NOMO-1 treated with dmso at 0.1 percent for 144 hours (cell line): ENCODE measurements around the gene SF3B2.
"Not testable (repeated sequence)": the region's sequence is repeated elsewhere in the genome, so short reads cannot be mapped to it uniquely, and the experiment has no call there.

Experiments used
- DNase-seq: peaks from one replicate; lab custom pipeline; 2025; ENCODE audit not compliant: unreplicated experiment; lab: John Stamatoyannopoulos, UW

Gene SF3B2

GRCh38 chr11:66051766-66052663, at the start of gene SF3B2:
Gene SF3B2, plus strand, starts transcription at chr11:66052364. Its CDS starts 21 bp downstream, at chr11:66052385.
- DNase-seq = peak; percentile 98

DNA sequence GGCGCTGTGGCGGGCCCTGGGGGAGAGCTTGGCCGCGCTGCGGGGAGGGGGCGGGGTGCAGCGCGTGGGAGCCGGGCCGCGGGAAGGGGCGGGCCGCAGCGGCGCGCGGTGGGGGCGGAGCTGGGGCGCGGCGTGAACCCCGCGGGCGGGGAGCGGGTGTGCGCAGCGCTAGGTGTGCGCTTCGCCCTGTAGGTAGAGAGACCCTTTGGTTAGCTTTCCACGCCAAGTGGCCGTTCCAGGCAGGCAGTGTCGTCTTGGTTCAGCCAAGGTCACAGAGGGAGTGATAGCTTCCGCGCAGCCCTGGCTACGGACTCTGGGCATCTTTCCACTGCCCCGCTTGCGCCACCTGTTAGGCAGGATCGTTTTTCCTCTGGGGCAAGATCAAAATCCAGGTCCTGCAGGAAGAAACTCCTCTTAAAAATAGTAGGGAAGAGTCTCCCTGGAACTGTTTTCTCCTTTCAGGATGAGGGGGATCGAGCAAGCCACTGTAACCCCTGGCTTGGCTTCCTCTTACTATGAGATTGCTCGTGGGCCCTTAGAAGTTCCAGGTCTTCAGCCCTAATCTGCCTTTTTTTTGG, 49.4 kb upstream of the SF3B2 start:
- no peak for DNase-seq

- DNase-seq = no peak
These were observed 48.9 kb upstream of the SF3B2 start for GRCh38 chr11:66003291-66003690.

- no peak for DNase-seq
These were observed 48.0 kb upstream of the SF3B2 start for GRCh38 chr11:66004186-66004585.

- DNase-seq = no peak
These were observed 45.9 kb upstream of the SF3B2 start for GRCh38 chr11:66006134-66006890.

DNA sequence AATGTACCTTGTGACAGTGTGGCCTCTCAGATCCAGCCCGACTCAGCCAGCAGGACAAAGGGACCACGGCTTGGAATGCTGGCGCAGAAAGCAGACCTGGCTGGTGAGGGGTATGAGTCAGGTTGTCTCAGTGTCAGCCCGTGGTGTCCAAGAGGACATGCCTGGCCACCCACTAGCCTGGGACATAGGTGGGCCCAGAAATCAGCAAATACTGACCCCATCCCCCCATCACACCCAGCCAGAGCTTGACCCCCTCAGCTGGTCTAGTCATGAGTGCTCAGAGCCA, 45.3 kb upstream of the SF3B2 start:
- DNase-seq = no peak

DNA sequence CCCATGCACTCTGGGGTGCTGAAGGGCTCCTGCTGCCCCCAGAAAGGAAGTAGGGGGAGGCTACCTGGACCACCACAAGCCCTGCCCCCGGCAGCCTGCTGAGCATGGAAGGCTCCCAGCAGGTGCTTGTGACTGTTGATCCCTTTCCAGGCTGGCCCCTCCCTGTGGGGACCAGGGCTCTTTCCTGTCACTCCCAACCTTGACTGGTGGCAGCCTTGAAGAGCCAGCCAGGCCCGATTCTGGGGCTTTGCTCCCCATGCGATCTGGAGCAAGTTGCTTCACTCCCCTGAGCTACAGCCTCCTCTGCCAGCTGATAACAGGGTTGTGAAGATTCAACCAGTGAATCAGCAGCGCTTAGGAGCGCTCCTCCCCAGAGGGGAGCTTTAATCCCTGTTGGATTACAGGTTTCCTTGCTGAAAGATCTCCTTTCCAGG, 44.9 kb upstream of the SF3B2 start:
- no peak for DNase-seq

- DNase-seq = no peak
These were observed 44.1 kb upstream of the SF3B2 start for GRCh38 chr11:66008095-66008467.

GRCh38 chr11:66008468-66009101, 43.6 kb upstream of the SF3B2 start:
- DNase-seq = no peak

GRCh38 chr11:66010036-66010435, 42.1 kb upstream of the SF3B2 start:
- DNase-seq = not testable (repeated sequence)

DNA sequence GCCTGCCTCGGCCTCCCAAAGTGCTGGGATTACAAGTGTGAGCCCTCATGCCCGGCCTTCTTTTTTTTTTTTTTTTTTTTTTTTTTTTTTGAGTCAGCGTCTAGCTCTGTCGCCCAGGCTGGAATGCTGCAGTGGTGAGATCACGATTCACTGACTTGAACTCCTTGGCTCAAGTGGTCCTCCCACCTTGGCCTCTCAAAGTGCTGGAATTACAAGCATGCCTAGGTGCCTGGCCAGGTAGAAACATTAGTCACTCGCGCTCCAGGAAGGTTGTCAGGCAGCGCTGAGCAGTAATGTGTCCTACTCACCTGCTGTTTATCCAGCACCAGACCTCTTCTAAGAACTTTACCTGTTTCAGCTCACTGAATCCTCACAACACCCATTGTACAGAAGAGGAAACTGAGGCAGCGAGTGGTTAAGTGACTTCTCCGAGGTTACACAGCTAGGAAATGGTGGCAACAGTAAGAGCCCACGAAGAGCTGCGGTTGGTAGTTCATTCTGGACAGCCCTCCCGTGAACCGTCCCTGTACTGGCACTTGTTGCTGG, 40.9 kb upstream of the SF3B2 start:
- no peak for DNase-seq

DNA sequence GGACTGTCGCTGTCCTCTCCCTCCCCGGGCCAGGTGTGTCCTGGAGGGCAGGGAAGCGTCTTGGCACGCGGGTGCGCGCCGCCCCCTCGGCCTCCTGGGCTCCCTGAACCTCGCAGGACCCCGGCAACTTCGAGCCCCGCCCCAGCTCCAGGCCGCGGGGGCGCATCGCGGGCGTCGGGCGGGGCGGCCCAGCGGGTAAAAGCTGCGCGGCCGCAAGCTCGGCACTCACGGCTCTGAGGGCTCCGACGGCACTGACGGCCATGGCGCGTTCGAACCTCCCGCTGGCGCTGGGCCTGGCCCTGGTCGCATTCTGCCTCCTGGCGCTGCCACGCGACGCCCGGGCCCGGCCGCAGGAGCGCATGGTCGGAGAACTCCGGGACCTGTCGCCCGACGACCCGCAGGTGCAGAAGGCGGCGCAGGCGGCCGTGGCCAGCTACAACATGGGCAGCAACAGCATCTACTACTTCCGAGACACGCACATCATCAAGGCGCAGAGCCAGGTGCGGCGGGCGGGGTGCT, 40.3 kb upstream of the SF3B2 start, which contains the start of gene CST6:
Gene CST6 (plus strand): TSS at position 224 of the 519 bp plus-strand sequence. CDS start 37 bp downstream, at position 261.
- DNase-seq = no peak

DNA sequence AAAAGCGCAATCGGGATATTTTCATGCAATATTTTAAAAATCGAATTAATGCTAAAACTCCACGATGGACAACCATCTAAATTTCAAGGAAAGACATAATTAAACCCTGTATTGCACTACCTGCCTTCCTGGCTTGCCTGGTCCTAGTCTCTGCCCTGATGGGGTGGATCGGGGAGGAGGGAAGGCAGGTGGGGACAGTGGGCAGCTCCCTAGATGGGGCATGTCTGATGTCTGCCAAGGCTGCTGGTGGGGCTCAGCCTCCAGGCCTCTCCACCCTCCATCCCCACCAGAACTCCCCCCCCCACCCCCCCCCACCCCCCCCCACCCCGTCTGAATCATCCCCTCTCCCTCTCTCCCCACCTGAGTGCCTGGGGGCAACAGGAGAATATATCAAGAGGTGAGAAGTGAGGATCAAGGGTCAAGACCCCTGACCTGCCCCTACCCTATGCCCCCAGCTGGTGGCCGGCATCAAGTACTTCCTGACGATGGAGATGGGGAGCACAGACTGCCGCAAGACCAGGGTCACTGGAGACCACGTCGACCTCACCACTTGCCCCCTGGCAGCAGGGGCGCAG, 39.7 kb upstream of the SF3B2 start:
- DNase-seq = no peak

- no peak for DNase-seq
These were observed 39.0 kb upstream of the SF3B2 start for GRCh38 chr11:66012946-66013761.

- DNase-seq = no peak
These were observed 38.4 kb upstream of the SF3B2 start for GRCh38 chr11:66013762-66014100.

GRCh38 chr11:66014804-66015453, 37.2 kb upstream of the SF3B2 start:
- no peak for DNase-seq

DNA sequence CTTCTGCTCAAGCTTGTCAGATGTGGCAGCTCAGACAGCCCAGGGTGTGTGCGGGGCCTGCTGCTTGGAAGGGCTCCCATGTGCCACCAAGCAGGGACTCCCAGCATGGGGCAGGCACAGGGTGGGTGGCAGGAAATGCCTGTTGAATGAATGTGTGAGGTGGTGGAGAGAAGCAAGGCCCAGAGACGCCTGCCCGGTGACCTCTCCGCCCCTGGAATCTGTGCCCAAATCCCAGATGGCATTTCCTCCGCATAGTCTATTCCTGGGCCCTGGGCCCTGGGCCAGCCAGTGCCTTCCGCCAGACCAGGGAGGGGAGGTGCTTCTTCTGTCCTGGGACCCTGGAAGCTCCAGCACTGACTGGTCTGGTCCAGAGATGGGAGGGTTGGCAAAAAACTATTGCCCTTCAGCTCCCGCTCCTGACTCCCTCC, 36.7 kb upstream of the SF3B2 start:
- no peak for DNase-seq

DNA sequence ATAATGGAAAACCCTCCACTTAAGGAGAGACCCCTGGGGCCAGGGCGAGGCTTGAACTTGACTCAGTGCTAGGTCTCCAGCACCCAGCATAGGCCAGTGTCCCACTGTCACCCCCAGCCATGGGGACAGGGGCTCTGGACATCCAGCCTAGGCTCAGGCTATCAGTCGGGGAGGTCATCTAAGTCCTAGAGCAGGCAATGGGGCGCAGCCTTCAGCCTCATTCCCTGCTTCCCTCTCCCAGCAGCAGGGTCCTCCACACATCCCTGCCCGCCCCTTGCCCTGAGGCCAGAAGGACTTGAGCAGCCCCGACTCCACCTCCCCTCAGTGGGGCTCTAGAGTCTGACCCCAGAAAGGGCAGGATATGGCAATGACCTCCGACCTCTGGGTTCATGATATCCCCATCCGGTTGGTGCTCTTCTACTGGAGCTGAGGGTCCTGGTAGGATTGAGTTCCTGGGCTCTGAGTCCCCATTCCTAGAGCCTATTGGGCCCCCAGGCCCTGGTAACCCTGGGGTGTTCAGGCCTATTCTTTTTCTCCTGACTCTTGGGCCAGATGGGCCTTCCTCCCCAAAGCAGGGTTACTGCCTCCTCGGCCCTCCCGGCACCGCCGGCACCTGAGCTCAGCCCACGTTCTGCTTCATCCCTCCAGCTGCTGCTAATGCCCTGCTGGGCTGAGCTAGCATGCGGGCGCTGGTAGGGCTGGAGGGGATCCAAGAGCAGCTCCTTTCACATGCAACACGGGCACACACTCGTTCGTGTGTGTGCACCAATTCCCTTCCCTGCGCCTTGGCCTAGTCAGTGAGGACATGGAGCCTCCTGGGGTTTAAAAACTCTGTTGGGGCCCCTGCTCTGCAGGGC, 36.0 kb upstream of the SF3B2 start:
- no peak for DNase-seq
